Spleen (tissue), 11 donors: Measurements from ENCODE around the gene NDUFS8. TPM values are rescaled to one million over a fixed set of nuclear protein-coding genes. Genes with fewer than 3 reads are reported as not detected.

Source experiments
- DNase-seq: peaks from one replicate; pipeline ENCODE4 v3.0.0-alpha.2; 2020
- H3K27ac ChIP-seq, 8 donors: fragments of 200-600 bp; sonication (generic) in 7 of 8; 1 replicate in 4 of 8; 2 replicates in 4 of 8; pipeline versions ENCODE4 v1.5.0 to v1.8.0; 2016 to 2021; ENCODE audit warnings: inconsistent platforms in 4 of 8, mild to moderate bottlenecking in 4 of 8, moderate library complexity in 1 of 8
- H3K27me3 ChIP-seq, 7 donors: fragments of 200-600 bp; sonication (generic) in 6 of 7; replicated peaks in 1 of 7; 1 replicate in 4 of 7; 2 replicates in 3 of 7; pipeline versions ENCODE4 v1.5.0 to v1.8.0; 2016 to 2021; ENCODE audit warnings: inconsistent platforms in 3 of 7, mild to moderate bottlenecking in 1 of 7
- H3K36me3 ChIP-seq, 6 donors: fragments of 200-600 bp; sonication (generic) in 5 of 6; 1 replicate in 4 of 6; 2 replicates in 2 of 6; pipeline versions ENCODE4 v1.5.0 to v1.8.0; 2016 to 2021; ENCODE audit warnings: inconsistent platforms in 2 of 6
- H3K4me1 ChIP-seq, 6 donors: fragments of 200-600 bp; sonication (generic) in 5 of 6; 1 replicate in 3 of 6; 2 replicates in 3 of 6; pipeline versions ENCODE4 v1.5.0 to v1.8.0; 2016 to 2021; ENCODE audit warnings: inconsistent platforms in 3 of 6
- H3K4me3 ChIP-seq, 8 donors: fragments of 200-600 bp; sonication (generic) in 7 of 8; 1 replicate in 4 of 8; 2 replicates in 4 of 8; pipeline versions ENCODE4 v1.5.0 to v1.8.0; 2016 to 2021; ENCODE audit warnings: inconsistent platforms in 4 of 8, mild to moderate bottlenecking in 4 of 8, moderate library complexity in 2 of 8
- H3K9me3 ChIP-seq, 8 donors: fragments of 200-600 bp; sonication (generic) in 7 of 8; 1 replicate in 4 of 8; 2 replicates in 4 of 8; pipeline versions ENCODE4 v1.5.0 to v1.8.0; 2016 to 2021; ENCODE audit warnings: inconsistent platforms in 4 of 8
- CTCF ChIP-seq, 11 experiments: fragments of 200-600 bp in 7 of 11; fragments of 450-650 bp in 4 of 11; sonication (generic) in 4 of 11; IDR thresholded peaks in 8 of 11; conservative IDR thresholded peaks in 3 of 11; 1 replicate in 7 of 11; 2 replicates in 4 of 11; pipeline versions ENCODE4 v1.4.0 to v1.8.0; 2016 to 2021; ENCODE audit warnings: antibody characterized with exemption in 11 of 11, inconsistent platforms in 4 of 11, mild to moderate bottlenecking in 1 of 11
- POLR2A ChIP-seq, 3 donors: fragments of 450-650 bp; IDR thresholded peaks; one replicate each; pipeline ENCODE4 v1.5.1; 2017; ENCODE audit warnings: antibody characterized with exemption in 3 of 3, mild to moderate bottlenecking in 1 of 3
- POLR2AphosphoS5 ChIP-seq, 3 donors: sonication (generic); formaldehyde crosslinking; IDR thresholded peaks; one replicate each; pipeline ENCODE4 v1.5.1; 2017; ENCODE audit warnings: antibody characterized with exemption in 3 of 3
- WGBS, 5 donors: extraction: QIAGEN DNeasy Blood & Tissue Kit in 3 of 5; methylation state at CpG; one replicate each; pipeline versions ENCODE4 v1.1.5 to v1.1.7; 2013 to 2018; 5-methylcytosine and 5-hydroxymethylcytosine counted together
- intact Hi-C: fragments of 100-400 bp; cut with DNase I; formaldehyde crosslinking; loops from one replicate; pipeline ENCODE4 v1.15.0; 2023; ENCODE audit warnings: low total_unique reads
- polyA plus RNA-seq, 3 donors: library from polyadenylated mRNA; stranded (reverse); fragments of 200-250 nt; gene quantifications; one replicate each; pipeline ENCODE4 v1.2.1, GENCODE V29; 2013
- total RNA-seq, 7 donors: library from RNA; depleted of rRNA in 3 of 7; stranded (reverse); fragments of >200 nt in 3 of 7; fragmentation: NEBNext Ultra II Directional in 4 of 7; extraction: Animal tissue kit (Norgen Biotek cat#: 25700) in 4 of 7; gene quantifications; one replicate each; pipeline versions ENCODE4 v1.1.0 to v1.2.1, GENCODE V29; 2016 to 2021
- donor health status: healthy with polysubstance abuse.
- donor health status: DM: no; HTN: no; CAD: no; lungs with moderate emphysema.
- donor health status: DM: no; HTN: no; CAD: no.
- donor health status: Bipolar disorder and iron deficiency.
- donor health status: healthy.
- donor health status: DM: no; HTN: no; CAD: no.
- donor health status: DM: yes; HTN: yes; CAD: no.

Gene NDUFS8
- total and polyA plus RNA-seq, 10 donors = 75.4 to 132 (median 95.1) TPM

DNA sequence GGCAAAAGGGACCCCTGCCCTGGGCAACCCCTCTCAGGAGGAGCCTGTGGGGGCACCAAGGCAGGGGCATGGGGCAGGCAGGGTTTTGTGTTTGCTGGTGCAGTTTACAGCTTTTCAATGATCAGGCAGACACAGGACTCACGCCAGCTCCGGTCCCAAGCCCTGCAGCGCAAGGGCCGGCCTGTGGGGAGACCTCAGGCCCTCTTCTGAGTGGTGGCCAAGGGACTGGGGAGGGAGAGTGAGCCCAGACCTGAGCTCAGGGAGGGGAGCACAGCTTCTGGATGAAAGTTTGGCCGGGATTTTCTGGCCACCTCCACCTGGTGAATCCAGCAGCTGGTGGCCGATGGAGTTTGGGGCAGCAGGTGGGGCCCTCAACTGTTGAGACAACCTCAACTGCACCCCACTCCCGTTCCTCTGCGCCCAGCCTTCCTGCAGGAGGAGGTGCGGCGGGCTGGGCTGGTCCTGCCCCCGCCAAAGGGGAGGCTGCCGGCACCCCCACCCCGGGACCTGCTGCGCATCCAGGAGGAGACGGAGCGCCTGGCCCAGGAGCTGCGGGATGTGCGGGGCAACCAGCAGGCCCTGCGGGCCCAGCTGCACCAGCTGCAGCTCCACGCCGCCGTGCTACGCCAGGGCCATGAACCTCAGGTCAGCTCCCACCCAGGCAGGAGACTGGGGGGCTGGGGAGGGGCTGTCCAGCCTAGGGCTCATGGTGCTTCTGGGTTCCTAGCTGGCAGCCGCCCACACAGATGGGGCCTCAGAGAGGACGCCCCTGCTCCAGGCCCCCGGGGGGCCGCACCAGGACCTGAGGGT, 11.9 kb downstream of the NDUFS8 start:
- WGBS, 5 donors = 91 to 96% (median 93%) methylated on average over 17 to 27 of the region's 27 CpGs
- Histone ChIP-seq H3K27ac (peak overlapping the region in 3 of 8 donors; percentile 94 to 97 (median 97)), H3K4me3 (no peak overlapping the region), H3K4me1 (peaks cover 25 to 61% (median 49%) of the 10 kb centered on the region in 6 donors), H3K27me3 (no peaks in the 10 kb centered on the region), H3K9me3 (no peaks in the 10 kb centered on the region), H3K36me3 (peaks cover 0 to 65% (median 60%) of the 10 kb centered on the region in 6 donors)
- intact Hi-C loops = no loop called here
- peak; percentile 81 for DNase-seq
- TF ChIP-seq POLR2AphosphoS5 (IDR thresholded peaks at IDR 0.05) (no peak), CTCF (IDR thresholded peaks at IDR 0.05 in 8 of 11, conservative IDR thresholded peaks at IDR 0.05 in 3 of 11) (no peak), POLR2A (IDR thresholded peaks at IDR 0.05) (no peak)

GRCh38 chr11:68043029-68043348, 12.5 kb downstream of the NDUFS8 start:
- Histone ChIP-seq H3K4me3 (no peak overlapping the region), H3K36me3 (peaks cover 0 to 71% (median 66%) of the 10 kb centered on the region in 6 donors), H3K9me3 (no peaks in the 10 kb centered on the region), H3K4me1 (peaks cover 19 to 56% (median 43%) of the 10 kb centered on the region in 6 donors), H3K27ac (peak overlapping the region in 1 of 8 donors; percentile 97), H3K27me3 (no peaks in the 10 kb centered on the region)
- no peak for TF ChIP-seq CTCF (IDR thresholded peaks at IDR 0.05 in 8 of 11, conservative IDR thresholded peaks at IDR 0.05 in 3 of 11)
- peak in 1 of 3 donors; percentile 21 for TF ChIP-seq POLR2AphosphoS5 (IDR thresholded peaks at IDR 0.05)
- TF ChIP-seq POLR2A (IDR thresholded peaks at IDR 0.05) = no peak
- intact Hi-C loops = no loop called here
- no peak for DNase-seq
- WGBS, 5 donors = 84 to 93% (median 86%) methylated on average over 3 to 8 of the region's 8 CpGs

- intact Hi-C loops = no loop called here
- H3K9me3 ChIP-seq = no peaks in the 10 kb centered on the region
- H3K4me1 ChIP-seq = peaks cover 14 to 50% (median 38%) of the 10 kb centered on the region in 6 donors
- DNase-seq = peak; percentile 75
- peak overlapping the region in 1 of 8 donors; percentile 97 for H3K27ac ChIP-seq
- peaks cover 0 to 76% (median 71%) of the 10 kb centered on the region in 6 donors for H3K36me3 ChIP-seq
- H3K4me3 ChIP-seq = no peak overlapping the region
- TF ChIP-seq POLR2AphosphoS5 (IDR thresholded peaks at IDR 0.05) = peak in 1 of 3 donors; percentile 4
- no peak for TF ChIP-seq CTCF (IDR thresholded peaks at IDR 0.05 in 8 of 11, conservative IDR thresholded peaks at IDR 0.05 in 3 of 11)
- no peaks in the 10 kb centered on the region for H3K27me3 ChIP-seq
- 87 to 93% (median 92%) methylated on average over 19 to 36 of the region's 36 CpGs for WGBS, 5 donors
Observed at GRCh38 chr11:68043349-68044144, 13.1 kb downstream of the NDUFS8 start.
